Measurements from ENCODE around the gene MKRN2. TPM values are rescaled to one million over a fixed set of nuclear protein-coding genes. Genes with fewer than 3 reads are reported as not detected.

MKRN2 gene
- total and polyA plus RNA-seq, 9 of the 15 experiments (the other 6 are each of a cell fraction or from before 2014, with no cell fraction given), result 29.4 to 63.2 (median 42.9) TPM

- CTCF ChIA-PET (ENCODE audit: low intra/inter-chr PET ratio), result no interaction called here
- Histone ChIP-seq H3K27me3 (ENCODE audit: control insufficient read depth in 2 of 2, insufficient read depth in 2 of 2, low read length in 2 of 2) (no peaks in the 10 kb centered on the region), H3K27ac (ENCODE audit: extremely low read depth, low read depth, low read length) (no peak overlapping the region), H3K9me3 (replicated peaks; ENCODE audit: control insufficient read depth, insufficient read depth, low read depth, low read length) (no peaks in the 10 kb centered on the region), H3K4me2 (ENCODE audit: insufficient read depth, low read length) (no peak overlapping the region), H2AFZ (ENCODE audit: low read depth, low read length) (no peak overlapping the region), H3K9me1 (ENCODE audit: control insufficient read depth, insufficient read depth, low read length) (no peaks in the 10 kb centered on the region), H3K4me1 (replicated peaks in 1 of 2; ENCODE audit: control insufficient read depth in 2 of 2, insufficient read depth in 2 of 2, low read length in 2 of 2) (peaks cover 0 to 7% of the 10 kb centered on the region in 2 experiments; a peak in 2 of 5 replicates), H4K20me1 (replicated peaks; ENCODE audit: control insufficient read depth, insufficient read depth, low read length) (no peaks in the 10 kb centered on the region), H3K4me3 (no peak overlapping the region), H3K36me3 (ENCODE audit: control insufficient read depth, insufficient read depth, low read length) (no peaks in the 10 kb centered on the region), H3K79me2 (ENCODE audit: control insufficient read depth, insufficient read depth, low read length) (no peaks in the 10 kb centered on the region), H3K9ac (ENCODE audit: insufficient read depth in 1 of 2, low read depth in 2 of 2, low read length in 2 of 2) (no peak overlapping the region)
- POLR2A ChIA-PET, result interaction anchor here (0.5 kb wide), 1 partner anchor 109 kb away, joined by 3 read pairs; no protein-coding TSS in a partner anchor
- intact Hi-C loops (cut with micrococcal nuclease) (no loop called here), in situ Hi-C loops (cut with MboI) (no loop called here)
- no TSS peak for BruUV-seq (replicated peaks)
- FAIRE-seq (no peak), ATAC-seq (no peak), DNase-seq (ENCODE audit: extremely low read depth in 1 of 4, low spot score in 3 of 4) (no peak)
- TF ChIP-seq MAFF (IDR thresholded peaks at IDR 0.05; ENCODE audit: low read length) (peak; percentile 57; the same call in 1 of the 2 replicates), ZFPM2 (CRISPR knock-in tag; IDR thresholded peaks at IDR 0.05) (no peak), ZNF316 (IDR thresholded peaks at IDR 0.05) (peak; percentile 93), C11orf30 (IDR thresholded peaks at IDR 0.05; ENCODE audit: low read depth) (peak; percentile 85), RBM25 (IDR thresholded peaks at IDR 0.05; ENCODE audit: low read depth, low read length, severe bottlenecking) (peak; percentile 52), ZFP1 (CRISPR knock-in tag; IDR thresholded peaks at IDR 0.05) (no peak), NFIC (IDR thresholded peaks at IDR 0.05) (peak; percentile 70), MAFG (tag; conservative IDR thresholded peaks at IDR 0.05) (peak; percentile 68), MAFK (IDR thresholded peaks at IDR 0.05; ENCODE audit: low read length) (peak; percentile 50; the same call in 1 of the 2 replicates)
- WGBS (ENCODE audit: insufficient coverage, low coverage, missing lambda C conversion rate), result 32% methylated on average over 7 of the region's 7 CpGs
Observed at GRCh38 chr3:12549971-12550760, 6.7 kb upstream of the MKRN2 start.
